ENCODE measurements around the gene PARS2.

DNA sequence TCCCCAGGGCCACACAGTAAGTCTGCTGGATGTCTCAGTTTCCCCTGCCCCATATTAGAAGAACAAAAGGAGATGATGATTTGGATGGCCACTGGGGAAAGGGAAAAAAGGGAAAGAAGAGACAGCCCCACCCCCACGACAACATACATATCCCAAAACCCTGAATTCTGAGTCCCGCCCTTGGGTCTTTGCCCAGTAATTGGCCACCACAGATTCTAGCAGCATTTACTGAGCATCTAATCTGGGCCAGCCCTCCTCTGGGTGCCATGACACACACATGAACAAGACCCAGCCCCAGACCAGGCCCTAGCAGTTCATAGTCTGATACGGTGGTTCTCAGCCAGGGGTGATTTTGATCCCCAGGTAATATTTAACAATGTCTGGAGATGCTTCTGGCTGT lies 53.9 kb downstream of the PARS2 start:
- TF ChIP-seq, protein P1, sequence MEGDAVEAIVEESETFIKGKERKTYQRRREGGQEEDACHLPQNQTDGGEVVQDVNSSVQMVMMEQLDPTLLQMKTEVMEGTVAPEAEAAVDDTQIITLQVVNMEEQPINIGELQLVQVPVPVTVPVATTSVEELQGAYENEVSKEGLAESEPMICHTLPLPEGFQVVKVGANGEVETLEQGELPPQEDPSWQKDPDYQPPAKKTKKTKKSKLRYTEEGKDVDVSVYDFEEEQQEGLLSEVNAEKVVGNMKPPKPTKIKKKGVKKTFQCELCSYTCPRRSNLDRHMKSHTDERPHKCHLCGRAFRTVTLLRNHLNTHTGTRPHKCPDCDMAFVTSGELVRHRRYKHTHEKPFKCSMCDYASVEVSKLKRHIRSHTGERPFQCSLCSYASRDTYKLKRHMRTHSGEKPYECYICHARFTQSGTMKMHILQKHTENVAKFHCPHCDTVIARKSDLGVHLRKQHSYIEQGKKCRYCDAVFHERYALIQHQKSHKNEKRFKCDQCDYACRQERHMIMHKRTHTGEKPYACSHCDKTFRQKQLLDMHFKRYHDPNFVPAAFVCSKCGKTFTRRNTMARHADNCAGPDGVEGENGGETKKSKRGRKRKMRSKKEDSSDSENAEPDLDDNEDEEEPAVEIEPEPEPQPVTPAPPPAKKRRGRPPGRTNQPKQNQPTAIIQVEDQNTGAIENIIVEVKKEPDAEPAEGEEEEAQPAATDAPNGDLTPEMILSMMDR (optimal IDR thresholded peaks at IDR 0.05 in 1 of 3, IDR thresholded peaks at IDR 0.05 in 1 of 3, conservative IDR thresholded peaks at IDR 0.05 in 1 of 3; ENCODE audit: extremely low read depth in 1 of 3, insufficient read depth in 2 of 3, low read length in 3 of 3) = no peak
- no peak for TF ChIP-seq EZH2 (IDR thresholded peaks at IDR 0.05; ENCODE audit: low read length)
